Stimulated activated CD8-positive, alpha-beta memory T cell treated with anti-CD3 and anti-CD28 coated beads, Interleukin-15, amount 100 ng/mL, for 48 hours (primary cell): ENCODE results near the gene RAX2.

Experiments used
- DNase-seq, 2 donors: peaks; one replicate each; pipeline ENCODE4 v3.0.0-alpha.2; 2020; ENCODE audit warnings: low read depth in 2 of 2

Gene RAX2

DNA sequence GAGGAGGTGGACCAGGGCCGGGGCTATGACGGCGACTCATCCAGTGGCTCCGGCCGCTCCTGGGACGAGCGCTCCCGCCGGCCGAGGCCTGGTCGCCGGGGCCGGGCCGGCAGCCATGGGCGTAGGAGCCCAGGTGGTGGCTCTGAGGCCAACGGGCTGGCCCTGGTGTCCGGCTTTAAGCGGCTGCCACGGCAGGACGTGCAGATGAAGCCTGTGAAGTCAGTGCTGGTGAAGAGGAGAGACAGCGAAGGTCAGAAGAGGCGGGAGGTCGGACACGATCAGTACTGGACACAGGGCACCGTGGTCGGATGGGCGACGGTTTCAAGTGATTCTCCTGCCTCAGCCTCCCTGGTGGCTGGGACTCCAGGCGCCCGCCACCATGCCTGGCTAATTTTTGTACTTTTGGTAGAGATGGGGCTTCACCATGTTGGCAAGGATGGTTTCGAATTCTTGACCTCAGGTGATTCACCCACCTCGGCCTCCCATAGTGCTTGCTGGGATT, 41.5 kb downstream of the RAX2 start:
- no peak for DNase-seq

DNA sequence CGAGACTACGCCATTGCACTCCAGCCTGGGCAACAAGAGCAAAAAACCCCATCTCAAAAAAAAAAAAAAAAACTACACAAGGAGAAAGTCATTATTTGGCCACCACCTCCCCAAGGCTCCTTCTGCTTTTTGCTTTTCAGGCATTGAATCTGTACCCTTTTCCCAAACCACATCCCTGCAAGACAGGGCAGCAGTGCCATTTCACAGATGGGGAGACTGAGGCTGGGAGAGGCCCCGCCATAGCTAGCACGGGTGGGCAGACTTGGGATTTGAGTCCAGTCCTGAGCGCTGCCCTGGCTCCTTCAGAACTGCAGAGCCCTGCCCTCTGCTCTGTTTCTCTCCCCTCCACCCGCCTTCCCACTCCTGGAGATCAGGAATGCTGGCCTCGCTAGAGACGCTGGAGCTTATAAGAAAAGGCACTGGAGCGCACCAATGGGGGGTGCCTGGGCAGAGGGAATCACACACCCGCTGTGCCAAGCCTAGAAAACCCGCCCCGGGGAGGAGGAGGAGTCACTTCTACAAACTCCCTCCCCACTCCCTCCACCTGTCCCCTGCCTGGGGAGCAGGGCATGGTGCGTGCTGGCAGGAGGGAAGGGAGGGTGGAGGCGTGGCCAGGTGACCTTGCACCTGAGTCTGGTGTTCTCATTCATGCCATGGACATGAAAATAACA, 46.3 kb downstream of the RAX2 start:
- no peak for DNase-seq

DNA sequence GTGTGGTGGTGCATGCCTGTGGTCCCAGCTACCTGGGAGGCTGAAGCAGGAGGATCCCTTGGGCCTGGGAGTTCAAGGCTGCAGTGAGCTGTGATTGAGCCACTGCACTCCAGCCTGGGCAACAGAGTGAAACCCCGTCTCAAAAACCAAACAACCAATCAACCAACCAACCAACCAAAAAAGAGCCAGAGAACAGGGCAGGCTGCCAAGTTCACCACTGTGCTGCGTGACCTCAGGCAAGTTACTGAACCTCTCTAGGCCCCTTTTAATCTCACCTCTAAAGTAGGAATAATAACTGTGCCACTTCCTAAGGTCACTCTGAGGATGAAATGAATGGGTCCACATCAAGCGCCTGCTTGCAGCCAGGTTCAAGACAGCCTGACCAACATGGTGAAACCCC, 46.9 kb downstream of the RAX2 start:
- no peak for DNase-seq

DNA sequence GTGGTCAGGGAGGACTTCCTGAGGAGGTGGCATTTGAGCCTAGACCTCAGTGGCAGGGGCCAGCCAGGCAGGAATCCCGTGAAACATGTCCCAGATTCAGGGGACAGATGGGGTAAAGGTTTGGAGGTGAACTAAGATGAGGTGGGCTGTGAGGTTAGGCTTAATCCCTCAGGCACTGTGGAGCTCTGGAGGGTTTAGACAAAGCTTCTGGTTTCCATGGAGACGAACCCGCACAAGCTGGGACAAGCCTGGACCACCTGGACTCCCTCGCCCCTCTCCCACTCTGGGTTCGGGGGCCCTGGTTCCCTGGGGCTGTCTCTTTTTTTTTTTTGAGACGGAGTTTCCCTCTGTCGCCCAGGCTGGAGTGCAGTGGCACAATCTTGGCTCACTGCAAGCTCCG, 48.1 kb downstream of the RAX2 start:
- no peak for DNase-seq

DNA sequence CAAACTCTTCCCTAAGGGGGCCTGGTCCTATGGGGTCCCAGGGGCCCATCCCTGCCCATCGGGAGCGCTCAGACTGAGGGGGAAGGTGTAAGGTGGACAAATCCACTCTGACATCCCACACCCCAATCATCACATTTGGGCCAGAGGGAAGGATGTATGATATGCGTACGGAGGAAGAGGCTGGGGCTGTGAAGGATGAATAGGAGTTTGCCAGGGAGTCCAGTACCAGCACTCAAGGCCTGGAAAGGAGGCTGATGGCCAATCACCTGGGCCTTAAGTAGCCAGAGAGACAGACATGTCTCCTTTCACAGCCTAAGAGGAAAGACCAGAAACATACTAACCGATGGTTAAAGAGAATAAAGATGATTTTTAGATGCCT, 48.9 kb downstream of the RAX2 start:
- DNase-seq: no peak

DNA sequence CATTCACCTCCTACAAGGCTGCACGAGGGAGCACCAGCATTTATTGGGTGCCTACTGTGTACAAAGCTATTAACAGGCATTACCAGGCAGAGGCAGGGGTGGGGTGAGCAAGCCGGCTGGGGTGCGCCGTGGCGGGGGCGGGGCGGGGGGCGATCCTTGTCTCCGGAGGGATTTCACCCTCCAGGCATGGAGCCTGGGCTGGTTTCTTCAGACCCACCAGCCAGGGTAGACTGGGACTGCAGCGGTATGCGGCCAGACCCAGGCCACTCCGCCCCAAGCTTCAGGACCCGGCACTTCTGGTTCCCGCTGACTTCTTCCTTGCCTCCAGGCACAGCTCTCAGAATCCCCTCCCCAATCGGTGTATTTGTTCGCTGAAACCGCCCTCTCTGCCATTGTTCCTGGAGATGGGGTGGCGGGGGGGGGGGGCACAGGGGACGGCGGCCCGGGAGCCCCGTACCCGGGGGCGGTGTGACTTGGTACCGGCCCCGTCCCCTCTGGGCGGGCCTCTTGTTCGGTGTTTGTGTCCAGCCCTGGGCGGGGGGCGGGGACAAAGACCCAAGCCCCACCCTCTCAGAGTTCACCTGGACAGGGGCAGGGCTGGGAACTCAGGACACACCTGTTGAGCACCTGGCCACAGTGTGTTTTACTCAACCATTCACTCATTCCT, 49.5 kb downstream of the RAX2 start:
- DNase-seq: no peak

DNA sequence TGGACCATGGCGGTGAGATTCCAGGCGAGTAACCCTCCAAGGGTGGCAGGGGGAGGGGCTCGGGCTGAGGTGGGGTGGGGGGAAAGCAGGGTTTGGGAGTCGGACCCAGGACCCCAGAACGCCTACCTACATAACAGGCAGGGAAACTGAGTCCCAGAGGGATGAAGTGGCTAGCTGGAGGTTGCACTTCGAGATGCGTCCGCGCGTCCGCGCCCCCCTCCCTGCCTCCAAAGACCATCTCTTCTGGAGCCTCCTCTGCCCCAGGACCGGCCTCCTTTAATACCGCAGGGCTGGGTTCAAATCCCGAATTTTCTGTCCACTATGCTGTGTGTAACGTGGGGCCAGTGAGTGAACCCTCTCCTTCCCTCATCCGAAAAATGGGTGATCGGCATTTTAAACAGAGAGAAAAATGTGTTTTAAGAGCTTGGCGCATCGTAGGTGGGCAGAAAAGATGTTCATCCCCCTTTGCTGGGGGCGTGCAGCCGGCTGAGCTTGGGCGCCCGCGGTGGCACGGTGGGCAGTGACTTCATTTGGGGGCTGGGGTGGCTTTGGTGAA, 50.1 kb downstream of the RAX2 start:
- no peak for DNase-seq

DNA sequence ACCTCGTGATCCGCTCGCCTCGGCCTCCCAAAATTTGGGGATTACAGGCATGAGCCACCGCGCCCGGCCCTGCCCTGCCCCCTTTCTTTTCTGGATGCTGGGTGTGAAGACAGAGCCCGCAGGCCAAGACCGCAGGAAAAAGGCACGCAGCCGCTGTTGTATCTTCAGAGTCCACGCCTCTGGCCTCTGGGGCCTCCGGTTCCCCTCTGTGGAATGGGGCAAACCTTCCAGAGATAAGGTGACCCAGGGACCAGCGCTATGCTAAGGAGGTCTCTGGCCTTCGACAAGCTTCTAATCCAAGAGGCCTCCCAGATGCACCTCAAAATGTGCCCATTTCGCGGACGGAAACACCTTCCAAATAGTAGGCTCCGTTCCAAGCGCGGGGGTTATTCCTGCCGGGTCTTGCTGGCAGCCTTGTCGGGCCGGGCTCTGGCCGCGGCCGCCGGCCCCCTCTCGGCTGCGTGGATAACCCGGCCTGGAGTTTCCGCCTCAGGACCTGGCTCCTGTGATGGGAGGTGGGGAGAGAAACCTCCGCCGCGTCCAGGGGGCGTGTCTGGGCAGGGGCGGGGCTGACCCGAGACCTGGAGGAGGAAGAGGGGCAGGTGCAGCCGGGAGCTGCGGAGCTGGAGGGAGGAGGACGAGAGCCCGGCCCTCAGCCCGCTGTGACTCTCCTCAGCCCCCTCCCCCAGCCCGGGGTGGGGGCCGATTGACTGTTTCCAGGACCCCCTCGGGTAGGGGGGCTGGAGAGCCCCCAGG, 50.7 kb downstream of the RAX2 start:
- peak; percentile 74 to 82 for DNase-seq

DNA sequence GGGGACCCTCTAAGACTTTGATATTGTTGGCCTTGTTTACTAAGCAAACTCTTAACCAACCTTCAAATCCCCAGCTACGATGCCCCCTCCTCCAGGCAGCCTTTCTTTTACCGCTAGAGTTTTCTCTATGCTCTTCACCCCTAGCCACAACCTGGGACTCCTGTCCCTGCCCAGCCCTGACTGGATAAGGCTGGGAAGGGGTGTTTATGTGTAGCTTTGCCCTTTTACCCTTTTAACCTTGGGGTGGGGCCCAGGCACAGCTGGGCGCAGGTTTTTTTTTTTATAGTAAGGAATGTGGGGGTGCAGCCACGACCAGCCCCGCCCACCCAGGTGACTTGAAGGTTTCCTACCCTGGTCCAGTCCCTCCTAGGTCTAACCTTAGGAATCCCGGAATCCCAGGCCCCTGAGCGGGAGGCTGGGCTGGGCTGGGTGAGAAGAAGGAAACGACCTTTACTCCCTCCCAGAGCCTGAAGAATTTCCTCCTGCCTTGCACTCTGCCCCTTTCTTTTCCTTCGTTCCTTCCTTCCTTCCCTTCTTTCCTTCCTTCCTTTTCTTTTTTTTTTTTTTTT, 51.6 kb downstream of the RAX2 start:
- no peak for DNase-seq

DNA sequence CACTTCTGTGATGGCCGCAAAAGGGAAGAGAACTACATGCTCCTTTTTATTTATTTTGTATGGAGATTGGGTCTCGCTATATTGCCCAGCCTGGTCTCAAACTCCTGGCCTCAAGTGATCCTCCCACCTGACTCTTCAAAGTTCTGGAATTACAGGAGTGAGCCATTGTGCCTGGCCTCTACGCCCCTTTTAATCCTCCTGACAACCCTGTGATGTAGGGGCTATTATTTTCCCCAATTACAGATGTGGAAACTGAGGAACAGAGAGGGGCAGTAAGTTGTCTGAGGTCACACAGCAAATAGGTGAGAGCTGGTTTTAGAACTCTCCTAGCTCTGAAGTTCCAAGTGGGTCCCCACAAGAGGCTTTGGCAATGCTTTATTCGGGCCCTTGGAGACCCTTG, 52.2 kb downstream of the RAX2 start:
- no peak for DNase-seq
